Endothelial cell of umbilical vein (primary cell): ENCODE measurements around the gene MINDY4. TPM values are rescaled to one million over a fixed set of nuclear protein-coding genes. Genes with fewer than 3 reads are reported as not detected.

Source experiments
- BruUV-seq: library from RNA; stranded (reverse); fragments of 400-500 nt; replicated peaks from 2 replicates; lab custom pipeline; 2021; lab: Mats Ljungman, UMichigan
- CTCF ChIA-PET: fragments of 300-600, 350-600 bp; sonication (Branson Sonifier 250); formaldehyde crosslinking; loops from one replicate; lab custom pipeline; 2021; ENCODE audit warnings: antibody characterized with exemption, inconsistent platforms; lab: Charles Lee
- POLR2A ChIA-PET: fragments of 300-600, 350-600 bp; sonication (Branson Sonifier 250); formaldehyde crosslinking; loops from one replicate; lab custom pipeline; 2021; ENCODE audit warnings: antibody characterized with exemption, inconsistent platforms; lab: Charles Lee
- DNase-seq: peaks from one replicate; pipeline ENCODE4 v3.0.0-alpha.2; 2011; ENCODE audit warnings: low read depth, low spot score
- FAIRE-seq: peaks from 2 replicates; lab custom pipeline; 2011; peaks lifted over from hg19 to GRCh38; lab: Jason Lieb, UNC
- H2AFZ ChIP-seq: 2 replicates; pipeline ENCODE4 v1.6.0; 2012; ENCODE audit warnings: low read depth, low read length, control low read depth, inconsistent platforms
- H3K27ac ChIP-seq: 2 replicates; pipeline ENCODE4 v1.5.1; 2011; ENCODE audit warnings: low read depth, mild to moderate bottlenecking, control low read depth, low read length, moderate library complexity; ENCODE audit not compliant: insufficient read depth
- H3K27me3 ChIP-seq, 2 experiments: 2 replicates each; pipeline versions ENCODE4 v1.6.0 to v1.6.1; 2011; ENCODE audit warnings: low read length in 2 of 2, mixed read lengths in 1 of 2; ENCODE audit not compliant: control insufficient read depth in 2 of 2, insufficient read depth in 2 of 2
- H3K36me3 ChIP-seq, 2 experiments: 2 replicates in 1 of 2; 3 replicates in 1 of 2; pipeline ENCODE4 v1.5.1; 2011; ENCODE audit warnings: low read length in 2 of 2, mild to moderate bottlenecking in 1 of 2, moderate library complexity in 1 of 2; ENCODE audit not compliant: control insufficient read depth in 2 of 2, insufficient read depth in 2 of 2; ENCODE audit errors: extremely low read depth in 1 of 2
- H3K4me1 ChIP-seq: 3 replicates; pipeline ENCODE4 v1.5.1; 2011; ENCODE audit warnings: mild to moderate bottlenecking, low read length; ENCODE audit not compliant: control insufficient read depth, insufficient read depth; ENCODE audit errors: extremely low read depth
- H3K4me2 ChIP-seq: 2 replicates; pipeline ENCODE4 v1.6.1; 2011; ENCODE audit warnings: low read length, control low read depth, mixed read lengths; ENCODE audit not compliant: insufficient read depth
- H3K4me3 ChIP-seq, 3 experiments: fragments of 200-600 bp in 1 of 3; sonication (generic), shearing (Covaris generic) in 1 of 3; replicated peaks in 1 of 3; 2 replicates each; pipeline ENCODE4 v1.5.1; 2011 to 2016; ENCODE audit warnings: control low read depth in 3 of 3, low read length in 3 of 3, mild to moderate bottlenecking in 2 of 3, inconsistent platforms in 1 of 3, low read depth in 1 of 3, moderate library complexity in 1 of 3; ENCODE audit not compliant: insufficient read depth in 1 of 3
- H3K79me2 ChIP-seq: 2 replicates; pipeline ENCODE4 v1.6.0; 2012; ENCODE audit warnings: low read length, inconsistent platforms; ENCODE audit not compliant: control insufficient read depth, insufficient read depth
- H3K9ac ChIP-seq: replicated peaks from 2 replicates; pipeline ENCODE3; 2011; ENCODE audit warnings: low read length, control low read depth; ENCODE audit not compliant: insufficient read depth; ENCODE audit errors: extremely low read depth
- H3K9me1 ChIP-seq: replicated peaks from 3 replicates; pipeline ENCODE4 v1.6.0; 2011; ENCODE audit warnings: mild to moderate bottlenecking, low read length; ENCODE audit not compliant: control insufficient read depth, insufficient read depth; ENCODE audit errors: extremely low read depth
- H3K9me3 ChIP-seq: replicated peaks from 2 replicates; pipeline ENCODE4 v1.5.1; 2012; ENCODE audit warnings: low read length, inconsistent platforms; ENCODE audit not compliant: control insufficient read depth, insufficient read depth
- H4K20me1 ChIP-seq: replicated peaks from 2 replicates; pipeline ENCODE3; 2011; ENCODE audit warnings: mild to moderate bottlenecking, low read length; ENCODE audit not compliant: control insufficient read depth, insufficient read depth; ENCODE audit errors: extremely low read depth
- CTCF ChIP-seq, 2 donors: IDR thresholded peaks; 1 replicate in 1 of 2; 2 replicates in 1 of 2; pipeline ENCODE4 v1.5.1; 2011; ENCODE audit warnings: low read length in 2 of 2, mild to moderate bottlenecking in 2 of 2, moderate library complexity in 2 of 2, control low read depth in 1 of 2, inconsistent platforms in 1 of 2, low read depth in 1 of 2; ENCODE audit not compliant: insufficient read depth in 1 of 2; ENCODE audit errors: extremely low read depth in 1 of 2
- EZH2 ChIP-seq: IDR thresholded peaks from 2 replicates; pipeline ENCODE4 v1.6.1; 2012; ENCODE audit warnings: borderline replicate concordance, low read depth, mild to moderate bottlenecking, moderate library complexity, low read length, inconsistent platforms; ENCODE audit not compliant: severe bottlenecking
- FOS ChIP-seq: IDR thresholded peaks from 2 replicates; pipeline ENCODE4 v1.6.1; 2011; ENCODE audit warnings: mild to moderate bottlenecking, low read length, moderate library complexity, borderline replicate concordance; ENCODE audit not compliant: insufficient read depth
- GATA2 ChIP-seq: IDR thresholded peaks from 2 replicates; pipeline ENCODE4 v1.7.0; 2011; ENCODE audit warnings: low read depth, mild to moderate bottlenecking, moderate library complexity, mixed read lengths, low read length; ENCODE audit not compliant: insufficient read length, insufficient read depth
- JUN ChIP-seq: IDR thresholded peaks from 2 replicates; pipeline ENCODE4 v1.6.1; 2011; ENCODE audit warnings: borderline replicate concordance, low read depth; ENCODE audit not compliant: insufficient read length, insufficient read depth
- MAX ChIP-seq: IDR thresholded peaks from 2 replicates; pipeline ENCODE4 v1.6.1; 2011; ENCODE audit not compliant: insufficient read depth, insufficient read length
- MYC ChIP-seq: IDR thresholded peaks from one replicate; pipeline ENCODE4 v1.6.1; 2011; ENCODE audit warnings: mild to moderate bottlenecking, low read depth, low read length
- POLR2A ChIP-seq: IDR thresholded peaks from 2 replicates; pipeline ENCODE4 v1.6.1; 2012; ENCODE audit warnings: low read depth, mild to moderate bottlenecking, control low read depth, low read length
- POLR2AphosphoS5 ChIP-seq: IDR thresholded peaks from 2 replicates; pipeline ENCODE4 v1.6.1; 2012; ENCODE audit warnings: low read depth, mild to moderate bottlenecking, control low read depth, low read length, moderate library complexity; ENCODE audit not compliant: insufficient read depth
- dilution Hi-C: fragments of 300-500 bp; cut with MboI; formaldehyde crosslinking; loops from one replicate; pipeline ENCODE4 v1.15.0; 2019; ENCODE audit warnings: low sequenced_read_pairs; ENCODE audit not compliant: extremely low pct_ligation_motif_present
- intact Hi-C: fragments of 100-400 bp; cut with micrococcal nuclease; formaldehyde crosslinking; loops from one replicate; pipeline ENCODE4 v1.10.0; 2022
- polyA plus RNA-seq, 4 experiments: library from polyadenylated mRNA; depleted of rRNA in 3 of 4; stranded (reverse) in 3 of 4; unstranded in 1 of 4; fragments of >200 nt; gene quantifications; 2 replicates each; pipeline versions ENCODE4 v1.2.1 to v1.2.3, GENCODE V29; 2011 to 2012; ENCODE audit warnings: missing spikeins in 1 of 4
- total RNA-seq: library from RNA; stranded (reverse); gene quantifications from 2 replicates; pipeline ENCODE4 v1.2.3, GENCODE V29; 2021

Gene MINDY4
- total and polyA plus RNA-seq, 2 donors (not counting 3 experiments of a cell fraction or from before 2014, with no cell fraction given): 2.2 to 4.7 TPM

- Histone ChIP-seq H3K4me1 (peaks cover 5% of the 10 kb centered on the region), H3K4me2 (no peak overlapping the region), H3K36me3 (no peaks in the 10 kb centered on the region), H3K27me3 (no peaks in the 10 kb centered on the region), H4K20me1 (no peaks in the 10 kb centered on the region), H3K9ac (no peak overlapping the region), H3K4me3 (no peak overlapping the region), H3K79me2 (no peaks in the 10 kb centered on the region), H3K9me1 (no peaks in the 10 kb centered on the region), H2AFZ (no peak overlapping the region), H3K27ac (no peak overlapping the region), H3K9me3 (no peaks in the 10 kb centered on the region)
- no TSS peak for BruUV-seq
- dilution Hi-C loops (no loop called here), intact Hi-C loops (no loop called here)
- ChIA-PET POLR2A (no interaction called here), CTCF (interaction anchor here (0.8 to 1.0 kb wide), 2 partner anchors 30 to 34 kb away, joined by 3 to 6 read pairs; no protein-coding TSS in a partner anchor)
- no peak for TF ChIP-seq MAX
- TF ChIP-seq JUN: no peak
- no peak for TF ChIP-seq GATA2
- no peak for TF ChIP-seq FOS
- no peak for TF ChIP-seq POLR2AphosphoS5
- TF ChIP-seq EZH2: no peak
- TF ChIP-seq MYC: no peak
- no peak for TF ChIP-seq POLR2A
- TF ChIP-seq CTCF (IDR thresholded peaks at IDR 0.05; ENCODE audit: extremely low read depth in 1 of 2, insufficient read depth in 1 of 2, low read depth in 1 of 2, low read length in 2 of 2): no peak
- no peak for DNase-seq
- FAIRE-seq: no peak
Observed at GRCh38 chr7:30904561-30904960, 133.3 kb downstream of the MINDY4 start.
